Measurements from ENCODE around the gene EBP. TPM values are rescaled to one million over a fixed set of nuclear protein-coding genes. Genes with fewer than 3 reads are reported as not detected.

The EBP gene
- total RNA-seq, 1 donor from 2014 or later, result 244 TPM

GRCh38 chrX:48558271-48558670 is 36.7 kb downstream of the EBP start:
- no peaks in the 10 kb centered on the region for H3K27me3 ChIP-seq (ENCODE audit: control insufficient read depth, insufficient read depth, low read length)
- DNase-seq (ENCODE audit: low read depth), result peak; percentile 93
- TF ChIP-seq, protein P1, sequence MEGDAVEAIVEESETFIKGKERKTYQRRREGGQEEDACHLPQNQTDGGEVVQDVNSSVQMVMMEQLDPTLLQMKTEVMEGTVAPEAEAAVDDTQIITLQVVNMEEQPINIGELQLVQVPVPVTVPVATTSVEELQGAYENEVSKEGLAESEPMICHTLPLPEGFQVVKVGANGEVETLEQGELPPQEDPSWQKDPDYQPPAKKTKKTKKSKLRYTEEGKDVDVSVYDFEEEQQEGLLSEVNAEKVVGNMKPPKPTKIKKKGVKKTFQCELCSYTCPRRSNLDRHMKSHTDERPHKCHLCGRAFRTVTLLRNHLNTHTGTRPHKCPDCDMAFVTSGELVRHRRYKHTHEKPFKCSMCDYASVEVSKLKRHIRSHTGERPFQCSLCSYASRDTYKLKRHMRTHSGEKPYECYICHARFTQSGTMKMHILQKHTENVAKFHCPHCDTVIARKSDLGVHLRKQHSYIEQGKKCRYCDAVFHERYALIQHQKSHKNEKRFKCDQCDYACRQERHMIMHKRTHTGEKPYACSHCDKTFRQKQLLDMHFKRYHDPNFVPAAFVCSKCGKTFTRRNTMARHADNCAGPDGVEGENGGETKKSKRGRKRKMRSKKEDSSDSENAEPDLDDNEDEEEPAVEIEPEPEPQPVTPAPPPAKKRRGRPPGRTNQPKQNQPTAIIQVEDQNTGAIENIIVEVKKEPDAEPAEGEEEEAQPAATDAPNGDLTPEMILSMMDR (IDR thresholded peaks at IDR 0.05; ENCODE audit: insufficient read depth, low read length, severe bottlenecking), result no peak
- H3K4me3 ChIP-seq (ENCODE audit: low read depth, low read length), result no peak overlapping the region
- peak; percentile 18 for FAIRE-seq
- H3K36me3 ChIP-seq (ENCODE audit: control insufficient read depth, insufficient read depth, low read length), result peaks cover 9% of the 10 kb centered on the region

DNA sequence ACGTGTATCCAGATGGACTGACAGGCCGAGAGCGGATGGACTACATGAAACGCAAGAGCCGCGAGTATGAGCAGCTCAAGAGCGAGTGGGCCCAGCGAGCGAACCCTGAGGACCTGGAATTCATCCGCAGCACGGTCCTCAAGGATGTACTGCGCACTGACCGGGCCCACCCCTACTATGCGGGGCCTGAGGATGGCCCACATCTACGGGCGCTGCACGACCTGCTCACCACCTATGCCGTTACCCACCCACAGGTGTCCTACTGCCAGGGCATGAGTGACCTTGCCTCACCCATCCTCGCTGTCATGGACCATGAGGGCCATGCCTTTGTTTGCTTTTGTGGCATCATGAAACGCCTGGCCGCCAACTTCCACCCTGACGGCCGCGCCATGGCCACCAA is 38.0 kb downstream of the EBP start:
- FAIRE-seq, result no peak
- H3K27me3 ChIP-seq (ENCODE audit: control insufficient read depth, insufficient read depth, low read length), result no peaks in the 10 kb centered on the region
- TF ChIP-seq, protein P1 (IDR thresholded peaks at IDR 0.05; ENCODE audit: insufficient read depth, low read length, severe bottlenecking), result no peak

DNA sequence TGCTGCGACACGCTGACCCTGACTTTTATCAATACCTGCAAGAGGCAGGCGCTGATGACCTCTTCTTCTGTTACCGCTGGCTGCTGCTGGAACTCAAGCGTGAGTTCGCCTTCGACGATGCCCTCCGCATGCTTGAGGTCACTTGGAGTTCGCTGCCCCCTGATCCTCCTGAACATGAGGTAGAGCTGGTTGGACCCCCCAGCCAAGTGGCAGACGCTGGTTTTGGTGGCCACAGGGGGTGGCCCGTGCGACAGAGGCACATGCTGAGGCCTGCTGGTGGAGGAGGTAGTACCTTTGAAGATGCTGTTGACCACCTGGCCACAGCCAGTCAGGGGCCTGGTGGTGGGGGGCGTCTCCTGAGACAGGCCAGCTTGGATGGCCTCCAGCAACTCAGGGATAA is 38.4 kb downstream of the EBP start:
- Histone ChIP-seq H3K4me3 (ENCODE audit: low read depth, low read length) (no peak overlapping the region), H3K36me3 (ENCODE audit: control insufficient read depth, insufficient read depth, low read length) (peaks cover 8% of the 10 kb centered on the region), H3K27me3 (ENCODE audit: control insufficient read depth, insufficient read depth, low read length) (no peaks in the 10 kb centered on the region)
- DNase-seq (ENCODE audit: low read depth) (no peak), FAIRE-seq (no peak)
- TF ChIP-seq, protein P1 (IDR thresholded peaks at IDR 0.05; ENCODE audit: insufficient read depth, low read length, severe bottlenecking), result no peak

More for the DNA sequence above, 38.0 kb downstream of the EBP start:
- Histone ChIP-seq H3K36me3 (ENCODE audit: control insufficient read depth, insufficient read depth, low read length) (peaks cover 9% of the 10 kb centered on the region), H3K4me3 (ENCODE audit: low read depth, low read length) (no peak overlapping the region)
- DNase-seq (ENCODE audit: low read depth), result no peak

DNA sequence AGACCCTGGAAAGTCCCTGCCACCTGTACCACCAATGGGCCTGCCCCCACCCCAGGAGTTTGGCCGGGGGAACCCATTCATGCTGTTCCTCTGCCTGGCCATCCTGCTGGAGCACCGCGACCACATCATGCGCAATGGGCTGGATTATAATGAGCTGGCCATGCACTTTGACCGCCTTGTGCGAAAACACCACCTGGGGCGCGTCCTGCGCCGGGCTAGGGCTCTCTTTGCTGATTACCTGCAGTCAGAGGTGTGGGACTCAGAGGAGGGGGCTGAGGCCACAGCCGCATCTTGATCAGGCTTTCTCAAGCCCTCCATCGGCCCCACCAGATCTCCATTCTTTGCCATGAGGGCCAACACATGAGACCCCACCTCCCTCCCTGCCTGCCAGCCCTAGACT is 39.1 kb downstream of the EBP start:
- H3K36me3 ChIP-seq (ENCODE audit: control insufficient read depth, insufficient read depth, low read length), result peaks cover 8% of the 10 kb centered on the region
- FAIRE-seq (no peak), DNase-seq (ENCODE audit: low read depth) (no peak)

GRCh38 chrX:48569958-48570357 is 48.4 kb downstream of the EBP start:
- no peak overlapping the region for H3K4me3 ChIP-seq (ENCODE audit: low read depth, low read length)
- FAIRE-seq (no peak), DNase-seq (ENCODE audit: low read depth) (peak; percentile 59)
- no peaks in the 10 kb centered on the region for H3K27me3 ChIP-seq (ENCODE audit: control insufficient read depth, insufficient read depth, low read length)
- H3K36me3 ChIP-seq (ENCODE audit: control insufficient read depth, insufficient read depth, low read length), result no peaks in the 10 kb centered on the region
- TF ChIP-seq, protein P1 (IDR thresholded peaks at IDR 0.05; ENCODE audit: insufficient read depth, low read length, severe bottlenecking), result no peak

More for the DNA sequence above, 39.1 kb downstream of the EBP start:
- TF ChIP-seq, protein P1 (IDR thresholded peaks at IDR 0.05; ENCODE audit: insufficient read depth, low read length, severe bottlenecking), result no peak
- no peaks in the 10 kb centered on the region for H3K27me3 ChIP-seq (ENCODE audit: control insufficient read depth, insufficient read depth, low read length)
- no peak overlapping the region for H3K4me3 ChIP-seq (ENCODE audit: low read depth, low read length)

- TF ChIP-seq, protein P1 (IDR thresholded peaks at IDR 0.05; ENCODE audit: insufficient read depth, low read length, severe bottlenecking), result no peak
- FAIRE-seq, result no peak
- H3K4me3 ChIP-seq (ENCODE audit: low read depth, low read length), result peak overlapping the region; percentile 80
- H3K36me3 ChIP-seq (ENCODE audit: control insufficient read depth, insufficient read depth, low read length), result peaks cover 9% of the 10 kb centered on the region
- no peaks in the 10 kb centered on the region for H3K27me3 ChIP-seq (ENCODE audit: control insufficient read depth, insufficient read depth, low read length)
- no peak for DNase-seq (ENCODE audit: low read depth)
Observed at GRCh38 chrX:48573690-48574269, 52.2 kb downstream of the EBP start.
